KMS-11 (cell line): Measurements from ENCODE around the gene C15orf61.

Experiments used
- H2AFZ ChIP-seq: fragments of 200-600 bp; sonication (generic); 2 replicates; pipeline ENCODE4 v1.6.1; 2016; ENCODE audit warnings: antibody characterized with exemption, mixed run types, low read depth
- H3K27ac ChIP-seq: fragments of 200-600 bp; sonication (generic); 2 replicates; pipeline ENCODE4 v1.6.1; 2016; ENCODE audit warnings: mild to moderate bottlenecking, mixed run types
- H3K27me3 ChIP-seq: fragments of 200-600 bp; sonication (generic); 2 replicates; pipeline ENCODE4 v1.6.1; 2017; ENCODE audit warnings: mild to moderate bottlenecking, low read depth, mixed run types, moderate library complexity; ENCODE audit not compliant: insufficient read depth
- H3K36me3 ChIP-seq: fragments of 200-600 bp; sonication (generic); 2 replicates; pipeline ENCODE4 v1.6.1; 2017; ENCODE audit warnings: mild to moderate bottlenecking, mixed run types; ENCODE audit not compliant: insufficient read depth
- H3K4me1 ChIP-seq: fragments of 200-600 bp; sonication (generic); 2 replicates; pipeline ENCODE4 v1.6.1; 2016; ENCODE audit warnings: mild to moderate bottlenecking, low read depth, mixed run types; ENCODE audit not compliant: poor library complexity, severe bottlenecking
- H3K4me2 ChIP-seq: fragments of 200-600 bp; sonication (generic); 2 replicates; pipeline ENCODE4 v1.7.0; 2016; ENCODE audit warnings: mild to moderate bottlenecking, mixed run types
- H3K4me3 ChIP-seq: fragments of 200-600 bp; sonication (generic); IDR thresholded peaks from 2 replicates; pipeline ENCODE4 v1.6.1; 2017; ENCODE audit warnings: low read depth, low read length, mixed read lengths; ENCODE audit not compliant: insufficient read depth
- H3K79me2 ChIP-seq: fragments of 200-600 bp; sonication (generic); 2 replicates; pipeline ENCODE4 v1.6.1; 2016; ENCODE audit warnings: low read depth, mixed run types; ENCODE audit not compliant: insufficient read depth
- H3K9ac ChIP-seq: fragments of 200-600 bp; sonication (generic); 2 replicates; pipeline ENCODE4 v1.6.1; 2016; ENCODE audit warnings: mild to moderate bottlenecking, mixed run types
- H4K20me1 ChIP-seq: fragments of 200-600 bp; sonication (generic); 2 replicates; pipeline ENCODE4 v1.6.1; 2016; ENCODE audit warnings: mild to moderate bottlenecking, mixed run types; ENCODE audit not compliant: insufficient read depth
- CTCF ChIP-seq: fragments of 200-600 bp; sonication (generic); conservative IDR thresholded peaks from 2 replicates; pipeline ENCODE4 v1.6.1; 2017; ENCODE audit warnings: low read depth, mild to moderate bottlenecking, antibody characterized with exemption, low read length, moderate library complexity, mixed read lengths

Gene C15orf61

GRCh38 chr15:67524235-67524634 is 3.3 kb downstream of the C15orf61 start:
- H3K4me2 ChIP-seq, result no peak overlapping the region
- no peak overlapping the region for H3K27ac ChIP-seq
- H3K27me3 ChIP-seq, result no peaks in the 10 kb centered on the region
- no peaks in the 10 kb centered on the region for H3K36me3 ChIP-seq
- H3K4me1 ChIP-seq, result peaks cover 33% of the 10 kb centered on the region
- no peaks in the 10 kb centered on the region for H4K20me1 ChIP-seq
- H3K79me2 ChIP-seq, result peaks cover 39% of the 10 kb centered on the region
- H3K4me3 ChIP-seq, result no peak overlapping the region
- no peak overlapping the region for H3K9ac ChIP-seq
- no peak overlapping the region for H2AFZ ChIP-seq
- no peak for TF ChIP-seq CTCF

GRCh38 chr15:67528513-67528912 is 7.6 kb downstream of the C15orf61 start:
- Histone ChIP-seq H2AFZ (no peak overlapping the region), H3K36me3 (no peaks in the 10 kb centered on the region), H3K9ac (no peak overlapping the region), H3K4me3 (no peak overlapping the region), H3K27me3 (no peaks in the 10 kb centered on the region), H3K4me1 (peaks cover 13% of the 10 kb centered on the region), H3K4me2 (no peak overlapping the region), H3K27ac (no peak overlapping the region), H4K20me1 (no peaks in the 10 kb centered on the region), H3K79me2 (peaks cover 18% of the 10 kb centered on the region)
- TF ChIP-seq CTCF, result no peak

- Histone ChIP-seq H3K4me1 (peaks cover 15% of the 10 kb centered on the region), H3K27ac (no peak overlapping the region), H3K27me3 (no peaks in the 10 kb centered on the region), H3K4me2 (no peak overlapping the region), H3K4me3 (no peak overlapping the region), H2AFZ (no peak overlapping the region), H4K20me1 (no peaks in the 10 kb centered on the region), H3K79me2 (no peaks in the 10 kb centered on the region), H3K9ac (no peak overlapping the region), H3K36me3 (no peaks in the 10 kb centered on the region)
- no peak for TF ChIP-seq CTCF
These were observed 10.5 kb downstream of the C15orf61 start for GRCh38 chr15:67531379-67531914.

GRCh38 chr15:67533873-67534272 is 12.9 kb downstream of the C15orf61 start:
- Histone ChIP-seq H2AFZ (no peak overlapping the region), H3K79me2 (no peaks in the 10 kb centered on the region), H3K4me2 (no peak overlapping the region), H3K27me3 (no peaks in the 10 kb centered on the region), H3K27ac (no peak overlapping the region), H4K20me1 (no peaks in the 10 kb centered on the region), H3K9ac (no peak overlapping the region), H3K4me1 (peaks cover 13% of the 10 kb centered on the region), H3K4me3 (no peak overlapping the region), H3K36me3 (no peaks in the 10 kb centered on the region)
- no peak for TF ChIP-seq CTCF

GRCh38 chr15:67534360-67534759 is 13.4 kb downstream of the C15orf61 start:
- no peak overlapping the region for H2AFZ ChIP-seq
- H3K27me3 ChIP-seq, result no peaks in the 10 kb centered on the region
- H4K20me1 ChIP-seq, result no peaks in the 10 kb centered on the region
- H3K36me3 ChIP-seq, result no peaks in the 10 kb centered on the region
- TF ChIP-seq CTCF, result no peak
- no peak overlapping the region for H3K4me3 ChIP-seq
- no peaks in the 10 kb centered on the region for H3K79me2 ChIP-seq
- H3K4me2 ChIP-seq, result no peak overlapping the region
- no peak overlapping the region for H3K27ac ChIP-seq
- H3K4me1 ChIP-seq, result peaks cover 18% of the 10 kb centered on the region
- no peak overlapping the region for H3K9ac ChIP-seq
